Measurements from ENCODE around the gene RHOB.
A peak's percentile ranks its signal among the peaks of the same experiment; 100 is the strongest.

RHOB gene

GRCh38 chr2:20427931-20428526 lies 18.8 kb upstream of the RHOB start:
- TF ChIP-seq MAX (IDR thresholded peaks at IDR 0.05; ENCODE audit: low read depth, low read length): no peak
- TF ChIP-seq CTCF (IDR thresholded peaks at IDR 0.05; ENCODE audit: low read depth, low read length): no peak
- TF ChIP-seq POLR2A (IDR thresholded peaks at IDR 0.05; ENCODE audit: extremely low read depth, insufficient read length): no peak
- no peak for TF ChIP-seq MYC (IDR thresholded peaks at IDR 0.05; ENCODE audit: low read depth, low read length)
- no peak overlapping the region for H3K4me3 ChIP-seq (ENCODE audit: low read depth, low read length)
- DNase-seq (ENCODE audit: low read depth): no peak

- TF ChIP-seq CTCF (IDR thresholded peaks at IDR 0.05; ENCODE audit: low read depth, low read length) (no peak), MYC (IDR thresholded peaks at IDR 0.05; ENCODE audit: low read depth, low read length) (no peak), POLR2A (IDR thresholded peaks at IDR 0.05; ENCODE audit: extremely low read depth, insufficient read length) (no peak), MAX (IDR thresholded peaks at IDR 0.05; ENCODE audit: low read depth, low read length) (no peak)
- no peak overlapping the region for H3K4me3 ChIP-seq (ENCODE audit: low read depth, low read length)
- no peak for DNase-seq (ENCODE audit: low read depth)
Observed at GRCh38 chr2:20428717-20429490, 18.0 kb upstream of the RHOB start.

GRCh38 chr2:20429528-20429927 lies 17.3 kb upstream of the RHOB start:
- TF ChIP-seq MAX (IDR thresholded peaks at IDR 0.05; ENCODE audit: low read depth, low read length) (no peak), POLR2A (IDR thresholded peaks at IDR 0.05; ENCODE audit: extremely low read depth, insufficient read length) (no peak), CTCF (IDR thresholded peaks at IDR 0.05; ENCODE audit: low read depth, low read length) (no peak), MYC (IDR thresholded peaks at IDR 0.05; ENCODE audit: low read depth, low read length) (no peak)
- no peak for DNase-seq (ENCODE audit: low read depth)
- no peak overlapping the region for H3K4me3 ChIP-seq (ENCODE audit: low read depth, low read length)

GRCh38 chr2:20430035-20430434 lies 16.8 kb upstream of the RHOB start:
- DNase-seq (ENCODE audit: low read depth): no peak
- no peak overlapping the region for H3K4me3 ChIP-seq (ENCODE audit: low read depth, low read length)
- TF ChIP-seq MYC (IDR thresholded peaks at IDR 0.05; ENCODE audit: low read depth, low read length) (no peak), CTCF (IDR thresholded peaks at IDR 0.05; ENCODE audit: low read depth, low read length) (no peak), MAX (IDR thresholded peaks at IDR 0.05; ENCODE audit: low read depth, low read length) (no peak), POLR2A (IDR thresholded peaks at IDR 0.05; ENCODE audit: extremely low read depth, insufficient read length) (no peak)

- H3K4me3 ChIP-seq (ENCODE audit: low read depth, low read length): no peak overlapping the region
- TF ChIP-seq CTCF (IDR thresholded peaks at IDR 0.05; ENCODE audit: low read depth, low read length) (no peak), POLR2A (IDR thresholded peaks at IDR 0.05; ENCODE audit: extremely low read depth, insufficient read length) (no peak), MAX (IDR thresholded peaks at IDR 0.05; ENCODE audit: low read depth, low read length) (no peak), MYC (IDR thresholded peaks at IDR 0.05; ENCODE audit: low read depth, low read length) (no peak)
- peak; percentile 39 for DNase-seq (ENCODE audit: low read depth)
Observed at GRCh38 chr2:20430461-20431300, 16.2 kb upstream of the RHOB start.
